Endometrial microvascular endothelial cells (primary cell): Measurements from ENCODE around the gene SMAGP. TPM values are rescaled to one million over a fixed set of nuclear protein-coding genes. Genes with fewer than 3 reads are reported as not detected.
"Not testable (repeated sequence)": the region's sequence is repeated elsewhere in the genome, so short reads cannot be mapped to it uniquely, and the experiment has no call there.

ENCODE experiments used
- in situ Hi-C: cut with HindIII; loops from 2 replicates; pipeline ENCODE4 v1.10.0; 2017; ENCODE audit warnings: low sequenced_read_pairs, low pct_unique_long_range_greater_than_20kb; ENCODE audit errors: inconsistent ontology term
- total RNA-seq: library from RNA; depleted of rRNA; stranded (reverse); fragments of >200 nt; gene quantifications from one replicate; pipeline ENCODE4 v1.2.3, GENCODE V29; 2015; ENCODE audit errors: inconsistent ontology term

SMAGP gene
- total RNA-seq, 1 donor from 2014 or later: 52.5 TPM

DNA sequence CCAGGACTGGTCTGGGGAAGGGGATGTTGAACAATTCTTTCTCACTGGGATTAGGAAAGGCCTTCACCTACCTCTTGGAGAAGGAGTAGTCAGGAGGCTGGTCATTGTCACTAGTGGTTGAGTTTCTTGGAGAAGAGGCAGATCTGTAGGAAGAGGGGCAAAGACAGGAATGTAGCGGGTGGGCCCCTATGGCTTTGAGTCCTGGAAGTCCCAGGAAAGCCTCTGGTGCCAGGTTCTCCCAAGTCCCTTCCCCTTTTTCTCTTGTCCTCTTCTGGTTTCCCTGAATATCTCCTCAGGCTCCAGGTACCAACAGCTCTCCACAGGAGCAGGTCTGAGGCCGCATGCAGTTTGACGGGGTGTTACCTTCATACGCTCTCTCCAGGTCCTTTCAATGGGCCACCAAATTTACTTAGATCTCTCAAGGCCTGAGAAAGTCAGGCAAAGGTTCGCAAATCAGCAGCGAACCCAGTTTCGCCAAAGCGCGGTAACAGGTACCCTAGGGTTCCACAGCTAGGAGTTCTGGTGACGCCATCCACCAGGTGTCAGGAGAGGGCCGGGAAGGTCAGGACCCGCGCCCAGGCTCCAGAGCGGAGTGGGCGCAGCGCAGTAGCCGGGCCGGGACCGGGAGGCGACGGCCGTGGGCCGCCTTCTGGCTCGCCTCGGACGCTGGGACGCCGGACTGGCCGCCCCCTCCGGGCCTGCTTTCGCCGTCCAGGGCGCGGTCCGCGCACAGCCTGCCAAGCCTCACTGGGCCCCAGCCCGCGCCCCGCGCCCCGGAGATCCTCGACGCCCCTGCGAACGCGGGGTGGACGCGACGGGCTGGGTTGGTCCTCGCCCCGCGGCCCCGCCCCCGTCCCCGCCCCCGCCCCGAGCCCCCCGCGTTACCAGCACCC lies 795 bp downstream of the SMAGP start:
- in situ Hi-C loops: no loop called here

- in situ Hi-C loops: no loop called here
These were observed 5.2 kb downstream of the SMAGP start for GRCh38 chr12:51265024-51265423.

GRCh38 chr12:51264297-51264696 lies 5.9 kb downstream of the SMAGP start:
- in situ Hi-C loops: no loop called here

- in situ Hi-C loops: no loop called here
These were observed 6.9 kb downstream of the SMAGP start for GRCh38 chr12:51263341-51263740.

DNA sequence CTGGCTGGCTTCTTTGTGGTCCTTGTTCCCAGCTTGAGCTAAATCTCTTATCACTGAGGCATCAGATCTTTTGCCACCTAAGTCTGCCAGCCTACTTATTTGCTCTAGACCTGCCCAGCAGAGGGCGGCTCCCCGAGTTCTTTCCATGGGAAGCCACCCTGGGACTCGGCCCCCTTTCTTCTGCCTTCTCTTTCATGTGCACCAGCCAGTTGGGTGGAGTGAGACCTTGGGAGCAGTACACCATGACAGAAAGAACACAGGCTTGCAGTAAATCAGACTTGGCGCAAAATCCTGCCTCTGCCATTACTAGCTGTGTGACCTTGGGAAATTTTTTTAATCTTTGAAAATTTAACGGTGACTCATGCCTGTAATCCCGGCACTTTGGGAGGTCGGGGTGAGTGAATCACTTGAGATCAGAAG lies 7.4 kb downstream of the SMAGP start:
- in situ Hi-C loops: no loop called here

GRCh38 chr12:51259600-51259999 lies 10.6 kb downstream of the SMAGP start:
- in situ Hi-C loops: not testable (repeated sequence)

GRCh38 chr12:51254536-51254935 lies 15.7 kb downstream of the SMAGP start:
- in situ Hi-C loops: no loop called here

DNA sequence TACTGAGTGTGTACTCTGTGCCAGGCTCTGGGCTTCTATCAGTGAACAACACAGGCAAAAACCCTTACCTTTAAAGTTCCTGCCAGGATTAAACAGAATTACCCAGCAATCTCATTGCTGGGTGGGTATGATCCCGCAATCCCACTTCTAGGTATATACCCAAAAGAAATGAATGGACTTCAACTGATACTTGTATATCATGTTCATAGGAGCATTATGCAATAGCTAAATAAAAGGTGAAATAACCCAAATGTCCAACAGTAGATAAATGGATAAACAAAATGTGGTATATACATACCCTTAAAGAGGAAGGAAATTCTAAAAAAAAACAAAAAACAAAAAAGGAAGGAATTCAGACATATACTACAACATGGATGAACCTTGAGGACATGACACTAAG lies 16.9 kb downstream of the SMAGP start:
- in situ Hi-C loops: no loop called here

DNA sequence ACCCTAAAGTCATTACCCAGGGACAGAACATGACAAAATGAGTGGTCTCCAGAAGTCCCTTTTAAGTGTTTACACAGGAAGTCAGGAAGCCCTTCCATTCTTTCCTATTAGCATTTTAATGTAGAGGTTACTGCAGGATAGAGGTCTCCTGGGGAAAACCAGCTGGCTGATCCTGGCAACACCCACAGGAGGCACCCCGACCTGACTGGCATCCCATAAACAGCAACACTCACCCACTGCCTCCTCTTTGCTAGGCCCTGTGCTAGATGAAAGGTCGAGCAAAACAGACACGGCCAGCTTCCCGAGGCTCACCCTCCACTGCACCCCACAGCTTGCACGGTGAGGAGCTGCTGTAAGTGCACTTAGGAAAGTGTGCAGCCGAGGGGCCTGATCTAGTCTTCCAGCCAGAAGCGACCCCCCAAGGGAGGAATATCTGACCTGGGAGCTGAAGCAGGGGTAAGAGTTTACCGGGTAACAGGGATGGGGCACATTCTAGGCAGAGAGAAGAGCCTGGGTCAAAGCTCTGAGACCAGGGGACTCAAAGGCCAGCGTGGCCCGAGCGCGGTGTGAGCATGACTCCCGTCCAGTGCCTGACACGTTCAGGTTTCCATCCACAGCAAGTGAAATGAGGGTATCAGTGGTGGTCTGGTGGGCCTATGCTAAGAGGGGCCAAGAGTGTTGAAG lies 22.6 kb downstream of the SMAGP start:
- in situ Hi-C loops: no loop called here

DNA sequence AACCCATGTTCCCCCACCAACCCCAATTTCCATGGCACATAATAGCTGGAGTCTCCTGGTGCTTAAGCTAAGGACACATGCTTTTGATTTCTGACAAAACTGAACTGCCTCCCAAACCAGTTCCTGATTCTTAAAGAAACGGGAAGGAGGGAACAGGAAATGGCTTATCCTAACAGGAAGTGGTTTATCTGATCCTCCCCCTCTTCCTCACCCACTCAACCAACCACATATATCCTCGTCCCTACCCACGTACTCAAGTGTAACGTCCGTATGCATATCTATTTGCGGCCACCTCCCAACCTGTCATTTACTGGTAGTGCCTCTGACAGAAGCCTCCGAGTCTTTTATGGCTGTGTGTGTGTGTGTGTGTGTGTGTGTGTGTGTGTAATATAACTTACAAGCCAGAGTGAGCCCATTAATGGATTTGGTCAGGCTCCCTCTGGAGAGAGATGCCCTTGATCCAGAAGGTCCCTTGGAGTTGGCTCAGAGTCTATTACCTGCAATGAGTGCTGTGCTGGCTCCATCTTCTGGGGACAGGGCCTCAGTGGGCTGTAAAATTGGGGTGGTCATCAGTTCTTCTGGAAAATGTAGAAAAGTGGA lies 23.9 kb downstream of the SMAGP start:
- in situ Hi-C loops: no loop called here

- in situ Hi-C loops: no loop called here
These were observed 24.6 kb downstream of the SMAGP start for GRCh38 chr12:51245476-51246253.

DNA sequence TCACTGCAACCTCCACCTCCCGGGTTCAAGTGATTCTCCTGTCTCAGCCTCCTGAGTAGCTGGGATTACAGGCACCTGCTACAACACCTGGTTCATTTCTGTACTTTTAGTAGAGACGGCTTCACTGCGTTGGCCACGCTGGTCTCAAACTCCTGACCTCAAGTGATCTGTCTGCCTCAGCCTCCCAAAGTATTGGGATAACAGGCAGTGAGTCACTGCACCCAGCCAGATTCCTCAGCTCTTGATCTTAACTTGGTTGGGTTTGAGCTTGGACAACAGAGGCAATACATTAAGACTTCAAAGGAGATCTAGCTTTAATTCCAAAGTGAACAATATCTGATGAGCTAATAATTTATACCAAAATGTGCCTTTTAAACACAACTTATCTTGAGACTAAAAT lies 25.9 kb downstream of the SMAGP start:
- in situ Hi-C loops: no loop called here

- in situ Hi-C loops: no loop called here
These were observed 27.3 kb downstream of the SMAGP start for GRCh38 chr12:51242876-51243275.

DNA sequence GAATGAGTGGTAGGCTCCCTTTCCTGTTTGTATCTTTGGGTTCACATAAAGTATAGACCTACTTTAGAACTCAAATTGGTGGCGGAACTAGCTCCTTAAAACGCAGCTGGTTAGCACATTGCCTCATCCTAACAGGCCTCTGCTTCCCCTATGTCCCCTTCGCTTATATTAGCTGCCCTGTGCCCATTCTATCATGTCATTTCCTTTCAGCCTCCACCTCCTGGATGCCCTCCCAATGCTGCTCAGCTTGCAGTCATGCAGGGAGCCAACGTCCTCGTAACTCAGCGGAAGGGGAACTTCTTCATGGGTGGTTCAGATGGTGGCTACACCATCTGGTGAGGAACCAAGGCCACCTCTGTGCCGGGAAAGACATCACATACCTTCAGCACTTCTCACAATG lies 28.1 kb downstream of the SMAGP start:
- in situ Hi-C loops: no loop called here

- in situ Hi-C loops: no loop called here
These were observed 29.2 kb downstream of the SMAGP start for GRCh38 chr12:51240971-51241370.

DNA sequence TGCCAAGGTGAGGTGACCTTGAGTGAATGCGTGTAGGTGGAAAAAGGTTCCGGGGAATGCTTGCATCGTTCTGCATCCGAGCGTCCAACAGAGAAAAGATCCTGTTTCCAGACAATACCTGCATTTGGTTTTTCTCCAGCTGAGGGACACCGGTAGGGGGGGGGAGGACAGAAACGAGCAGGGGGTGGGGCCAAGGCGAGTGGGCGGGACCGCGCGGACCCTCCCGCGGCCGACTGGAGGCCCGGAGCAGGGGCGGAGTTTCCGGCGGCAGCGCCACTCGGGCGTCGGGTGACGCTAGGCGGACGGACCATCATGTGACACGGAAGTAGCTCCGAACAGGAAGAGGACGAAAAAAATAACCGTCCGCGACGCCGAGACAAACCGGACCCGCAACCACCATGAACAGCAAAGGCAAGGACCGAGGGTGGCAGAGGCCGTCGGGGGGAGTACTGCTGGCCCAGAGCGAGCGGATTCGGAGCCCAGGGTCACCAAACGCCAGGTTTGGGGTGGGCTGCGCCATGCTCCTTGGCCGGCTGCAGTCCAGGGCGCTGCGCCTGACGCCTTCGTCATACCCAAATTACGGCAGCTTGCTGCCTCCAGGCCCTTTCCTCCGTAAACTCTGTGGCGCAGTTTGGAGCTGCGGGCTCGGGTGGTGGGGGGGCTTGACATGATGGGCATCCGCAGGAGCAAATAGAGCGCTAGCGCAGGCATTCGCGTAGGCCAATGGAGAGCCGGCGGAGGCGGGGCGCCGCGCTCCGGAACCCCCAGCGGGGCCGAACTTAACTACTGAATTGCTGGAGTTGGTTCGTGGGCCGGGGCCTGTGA lies 31.5 kb downstream of the SMAGP start, which contains the start of gene DAZAP2:
DAZAP2 (plus strand) TSS at position 317 of the 825 bp plus-strand sequence; CDS start at position 399, 82 bp downstream.
- in situ Hi-C loops: no loop called here

GRCh38 chr12:51238037-51238509 lies 32.1 kb downstream of the SMAGP start:
- in situ Hi-C loops: no loop called here

DNA sequence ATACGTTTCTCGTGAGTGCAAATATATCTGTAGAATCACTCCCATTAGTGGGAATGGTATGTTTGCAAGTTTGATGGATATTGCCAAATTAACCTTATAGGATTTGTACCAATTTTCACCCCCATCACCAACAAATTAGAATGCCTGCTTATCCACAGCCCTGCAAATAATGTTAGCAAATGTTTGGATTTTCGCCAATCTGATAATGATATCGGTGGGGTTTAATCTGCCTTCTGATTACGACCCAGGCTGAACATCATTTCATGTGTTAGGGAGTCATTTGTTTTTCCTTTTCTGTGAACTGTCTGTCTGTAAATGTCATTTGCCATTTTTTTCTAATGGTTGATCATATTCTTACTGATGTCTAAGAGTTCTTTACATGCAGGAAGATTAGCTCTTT lies 35.7 kb downstream of the SMAGP start:
- in situ Hi-C loops: no loop called here
